GM12892 (cell line): ENCODE data around the gene ELANE.

Experiments
- DNase-seq: peaks from one replicate; pipeline ENCODE4 v3.0.0; 2011; ENCODE audit not compliant: insufficient read length
- FAIRE-seq: peaks from 2 replicates; lab custom pipeline; 2011; peaks lifted over from hg19 to GRCh38; lab: Jason Lieb, UNC
- POLR2A ChIP-seq: IDR thresholded peaks from 2 replicates; pipeline ENCODE4 v1.6.1; 2011; ENCODE audit warnings: low read depth, low read length, control low read depth
- POLR2AphosphoS5 ChIP-seq: IDR thresholded peaks from 2 replicates; pipeline ENCODE4 v1.6.1; 2011; ENCODE audit warnings: low read depth, low read length, control low read depth
- TAF1 ChIP-seq: IDR thresholded peaks from 2 replicates; pipeline ENCODE4 v1.6.1; 2011; ENCODE audit warnings: low read depth, mild to moderate bottlenecking, control low read depth, low read length, borderline replicate concordance

ELANE gene

DNA sequence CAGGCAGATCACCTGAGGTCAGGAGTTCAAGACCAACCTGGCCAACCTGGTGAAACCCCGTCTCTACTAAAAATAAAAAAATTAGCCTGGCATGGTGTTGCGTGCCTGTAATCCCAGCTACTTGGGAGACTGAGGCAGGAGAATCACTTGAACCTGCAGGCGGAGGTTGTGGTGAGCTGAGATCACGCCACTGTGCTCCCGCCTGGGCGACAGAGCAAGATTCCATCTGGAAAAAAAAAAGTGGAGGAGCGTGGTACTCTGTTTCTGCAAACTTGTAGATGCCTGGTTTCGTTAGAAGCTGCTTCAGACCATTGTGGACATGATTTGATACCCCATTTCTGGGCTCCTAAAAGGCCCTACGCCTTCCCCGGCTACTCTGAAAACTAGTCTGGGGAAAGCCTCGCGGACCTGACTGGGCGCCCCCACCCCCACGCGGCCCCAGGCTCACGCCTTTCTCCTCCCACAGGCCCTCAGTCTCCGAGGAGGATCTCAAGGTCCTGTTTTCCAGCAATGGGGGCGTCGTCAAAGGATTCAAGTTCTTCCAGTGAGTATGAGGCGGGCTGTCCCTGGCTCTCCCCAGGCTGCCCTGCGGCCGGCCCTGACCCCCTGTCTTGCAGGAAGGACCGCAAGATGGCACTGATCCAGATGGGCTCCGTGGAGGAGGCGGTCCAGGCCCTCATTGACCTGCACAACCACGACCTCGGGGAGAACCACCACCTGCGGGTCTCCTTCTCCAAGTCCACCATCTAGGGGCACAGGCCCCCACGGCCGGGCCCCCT is 41.8 kb upstream of the ELANE start:
- TF ChIP-seq TAF1 (no peak), POLR2AphosphoS5 (no peak; the same call in 1 of the 2 replicates), POLR2A (no peak; the same call in 1 of the 2 replicates)
- no peak for FAIRE-seq
- DNase-seq = no peak

DNA sequence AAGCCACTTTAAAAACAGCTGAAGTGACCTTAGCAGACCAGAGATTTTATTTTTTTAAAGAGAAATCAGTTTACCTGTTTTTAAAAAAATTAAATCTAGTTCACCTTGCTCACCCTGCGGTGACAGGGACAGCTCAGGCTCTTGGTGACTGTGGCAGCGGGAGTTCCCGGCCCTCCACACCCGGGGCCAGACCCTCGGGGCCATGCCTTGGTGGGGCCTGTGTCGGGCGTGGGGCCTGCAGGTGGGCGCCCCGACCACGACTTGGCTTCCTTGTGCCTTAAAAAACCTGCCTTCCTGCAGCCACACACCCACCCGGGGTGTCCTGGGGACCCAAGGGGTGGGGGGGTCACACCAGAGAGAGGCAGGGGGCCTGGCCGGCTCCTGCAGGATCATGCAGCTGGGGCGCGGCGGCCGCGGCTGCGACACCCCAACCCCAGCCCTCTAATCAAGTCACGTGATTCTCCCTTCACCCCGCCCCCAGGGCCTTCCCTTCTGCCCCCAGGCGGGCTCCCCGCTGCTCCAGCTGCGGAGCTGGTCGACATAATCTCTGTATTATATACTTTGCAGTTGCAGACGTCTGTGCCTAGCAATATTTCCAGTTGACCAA is 41.1 kb upstream of the ELANE start:
- DNase-seq (no peak), FAIRE-seq (no peak)
- TF ChIP-seq POLR2A (0 out of 2 replicates have a peak, but pooled peaks have one; percentile 26), POLR2AphosphoS5 (no peak; the same call in 1 of the 2 replicates)

DNA sequence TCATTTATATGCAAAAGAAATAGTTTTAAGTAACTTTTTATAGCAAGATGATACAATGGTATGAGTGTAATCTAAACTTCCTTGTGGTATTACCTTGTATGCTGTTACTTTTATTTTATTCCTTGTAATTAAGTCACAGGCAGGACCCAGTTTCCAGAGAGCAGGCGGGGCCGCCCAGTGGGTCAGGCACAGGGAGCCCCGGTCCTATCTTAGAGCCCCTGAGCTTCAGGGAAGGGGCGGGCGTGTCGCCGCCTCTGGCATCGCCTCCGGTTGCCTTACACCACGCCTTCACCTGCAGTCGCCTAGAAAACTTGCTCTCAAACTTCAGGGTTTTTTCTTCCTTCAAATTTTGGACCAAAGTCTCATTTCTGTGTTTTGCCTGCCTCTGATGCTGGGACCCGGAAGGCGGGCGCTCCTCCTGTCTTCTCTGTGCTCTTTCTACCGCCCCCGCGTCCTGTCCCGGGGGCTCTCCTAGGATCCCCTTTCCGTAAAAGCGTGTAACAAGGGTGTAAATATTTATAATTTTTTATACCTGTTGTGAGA is 40.5 kb upstream of the ELANE start:
- no peak for DNase-seq
- TF ChIP-seq POLR2A (peak; percentile 12; the same call in 1 of the 2 replicates), TAF1 (no peak)
- no peak for FAIRE-seq

DNA sequence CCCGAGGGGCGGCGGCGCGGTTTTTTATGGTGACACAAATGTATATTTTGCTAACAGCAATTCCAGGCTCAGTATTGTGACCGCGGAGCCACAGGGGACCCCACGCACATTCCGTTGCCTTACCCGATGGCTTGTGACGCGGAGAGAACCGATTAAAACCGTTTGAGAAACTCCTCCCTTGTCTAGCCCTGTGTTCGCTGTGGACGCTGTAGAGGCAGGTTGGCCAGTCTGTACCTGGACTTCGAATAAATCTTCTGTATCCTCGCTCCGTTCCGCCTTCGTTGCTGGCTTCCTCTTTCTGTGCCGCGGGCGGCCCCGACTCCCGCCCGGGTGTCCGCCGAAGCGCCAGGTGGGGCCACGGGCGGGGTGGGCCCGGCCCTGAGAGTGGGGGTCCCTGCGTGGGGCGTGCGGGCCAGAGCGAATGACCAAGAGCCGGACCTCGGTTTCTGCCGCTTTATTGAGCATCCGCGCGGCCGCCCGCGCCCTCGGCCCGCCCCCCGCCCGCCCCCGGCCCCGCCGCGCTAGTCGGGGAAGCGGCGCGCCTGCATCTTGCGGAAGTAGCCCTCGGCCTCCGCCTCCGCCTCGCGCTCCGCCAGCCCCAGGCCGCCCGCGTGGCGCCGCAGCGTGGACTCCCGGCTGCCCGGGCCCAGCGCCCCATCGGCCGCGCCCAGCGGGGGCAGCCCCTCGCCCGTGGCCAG is 39.9 kb upstream of the ELANE start:
- no peak for FAIRE-seq

DNA sequence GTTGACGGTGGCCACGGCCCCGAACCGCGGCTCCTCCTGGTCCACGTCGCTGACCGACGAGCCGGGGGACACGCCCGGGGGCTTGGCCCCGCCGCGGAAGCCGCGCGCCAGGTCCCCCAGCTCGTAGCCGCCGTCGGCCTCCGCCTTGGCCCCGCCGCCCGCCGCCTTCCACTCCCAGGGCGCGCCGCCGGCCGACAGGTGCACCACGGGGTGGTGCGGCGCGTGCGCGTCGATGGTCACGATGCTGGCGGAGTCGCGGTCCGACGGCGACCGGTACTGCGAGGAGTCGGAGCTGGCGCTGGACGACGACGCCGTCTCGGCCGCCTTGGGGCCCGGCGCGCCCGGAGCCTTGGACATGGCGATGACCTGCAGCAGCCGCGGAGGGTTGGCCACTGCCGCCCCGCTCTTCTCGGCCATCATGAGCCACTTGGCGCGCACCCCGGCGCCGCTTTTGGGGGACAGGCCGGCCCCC is 39.3 kb upstream of the ELANE start:
- TF ChIP-seq POLR2A = 0 out of 2 replicates have a peak, but pooled peaks have one; percentile 7
- TF ChIP-seq TAF1 = no peak
- peak; percentile 76; the same call in 1 of the 2 replicates for TF ChIP-seq POLR2AphosphoS5
- no peak for FAIRE-seq
- no peak for DNase-seq

More for the DNA sequence above, 39.9 kb upstream of the ELANE start:
- no peak for DNase-seq
- no peak for TF ChIP-seq TAF1
- TF ChIP-seq POLR2A = peak; percentile 52; the same call in 1 of the 2 replicates
- TF ChIP-seq POLR2AphosphoS5 = peak; percentile 77

DNA sequence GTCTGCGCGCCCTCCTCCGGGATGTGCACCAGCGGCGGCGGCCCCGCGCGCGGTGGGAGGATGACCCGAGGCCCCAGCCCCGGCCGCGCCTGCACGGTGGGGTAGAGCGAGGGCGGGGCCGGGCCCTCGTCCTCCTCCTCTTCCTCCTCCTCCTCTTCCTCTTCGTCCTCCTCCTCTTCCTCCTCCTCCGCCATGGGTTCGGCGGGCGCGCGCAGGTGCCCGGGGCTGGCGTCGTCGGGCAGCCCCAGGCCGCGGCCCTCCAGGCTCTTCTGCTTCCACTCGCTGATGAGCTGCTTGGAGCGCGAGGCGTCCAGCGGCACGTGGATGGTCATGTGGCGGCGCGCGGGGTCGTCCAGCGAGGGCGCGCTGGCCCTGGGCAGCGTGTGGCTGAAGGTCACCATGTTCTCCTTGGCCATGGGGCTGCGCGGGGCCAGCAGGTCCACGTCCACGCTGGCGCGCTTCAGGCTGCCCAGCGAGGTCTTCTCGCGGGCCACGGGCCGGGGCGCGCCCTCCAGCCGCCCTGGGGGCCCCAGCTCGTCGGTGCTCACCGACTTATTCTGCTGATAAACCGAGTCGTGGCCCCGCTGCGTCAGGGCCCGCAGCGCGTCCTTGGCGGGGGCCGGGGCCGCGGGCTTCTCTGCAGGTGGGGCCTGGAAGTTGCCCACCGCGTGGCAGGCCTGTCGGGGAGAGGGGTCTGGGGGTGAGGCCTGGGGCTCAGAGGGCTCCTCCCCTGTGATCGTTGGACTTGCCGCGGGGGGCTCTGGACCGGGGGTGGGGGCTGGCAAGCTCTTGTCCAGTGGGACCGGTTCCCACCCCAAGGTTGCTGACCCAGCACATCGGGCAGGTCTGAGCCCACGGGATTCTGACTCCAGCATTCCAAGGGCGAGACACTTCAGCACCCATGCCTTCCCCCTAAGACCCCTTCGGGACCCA is 38.6 kb upstream of the ELANE start:
- DNase-seq = peak; percentile 26
- TF ChIP-seq TAF1 (no peak), POLR2AphosphoS5 (peak; percentile 73), POLR2A (no peak; the same call in none of the 2 replicates)
- FAIRE-seq = no peak

DNA sequence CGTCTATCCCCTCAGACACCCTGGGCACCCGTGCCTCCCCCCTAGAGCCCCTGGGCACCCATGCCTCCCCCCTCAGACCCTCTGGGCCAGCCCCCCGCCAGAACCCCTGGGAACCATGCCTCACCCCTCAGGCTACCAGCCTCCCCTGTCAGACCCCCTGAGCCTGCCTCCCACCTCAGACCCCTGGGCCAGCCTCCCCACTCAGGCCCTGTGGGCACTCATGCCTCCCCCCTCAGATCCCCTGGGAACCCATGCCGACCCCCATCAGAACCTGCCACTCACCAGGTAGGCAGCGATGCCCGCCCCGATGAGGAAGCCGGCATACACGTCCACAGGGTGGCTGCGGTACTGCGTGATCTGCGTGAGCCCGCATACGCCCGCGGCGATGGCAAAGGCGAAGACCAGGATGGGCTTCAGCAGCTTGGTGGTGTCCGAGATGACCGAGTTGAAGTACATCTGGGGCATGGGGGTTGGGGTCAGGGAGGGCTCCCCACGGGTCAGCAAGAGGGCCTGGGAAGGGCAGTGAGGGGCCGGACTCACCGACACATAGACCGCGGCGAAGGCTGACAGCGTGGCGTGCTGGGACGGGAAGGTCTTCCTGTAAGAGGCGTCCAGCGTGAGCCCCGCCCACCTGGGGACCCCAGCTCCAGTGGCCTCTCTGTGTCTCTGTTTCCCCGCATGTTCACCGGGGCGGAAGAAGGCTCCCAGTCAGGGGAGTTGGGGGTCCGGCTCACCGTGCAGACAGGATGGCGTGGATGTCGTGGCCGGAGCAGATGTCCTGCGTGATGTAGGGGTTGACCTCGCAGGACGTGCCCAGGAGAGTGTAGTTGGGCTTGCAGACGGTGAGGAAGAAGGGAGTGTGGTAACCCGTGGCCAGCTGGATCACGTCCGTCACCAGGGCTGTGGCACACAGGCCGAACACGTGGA is 37.7 kb upstream of the ELANE start:
- DNase-seq (no peak), FAIRE-seq (no peak)
- TF ChIP-seq POLR2A = peak; percentile 79
- TF ChIP-seq POLR2AphosphoS5 = peak; percentile 83
- TF ChIP-seq TAF1 = no peak

DNA sequence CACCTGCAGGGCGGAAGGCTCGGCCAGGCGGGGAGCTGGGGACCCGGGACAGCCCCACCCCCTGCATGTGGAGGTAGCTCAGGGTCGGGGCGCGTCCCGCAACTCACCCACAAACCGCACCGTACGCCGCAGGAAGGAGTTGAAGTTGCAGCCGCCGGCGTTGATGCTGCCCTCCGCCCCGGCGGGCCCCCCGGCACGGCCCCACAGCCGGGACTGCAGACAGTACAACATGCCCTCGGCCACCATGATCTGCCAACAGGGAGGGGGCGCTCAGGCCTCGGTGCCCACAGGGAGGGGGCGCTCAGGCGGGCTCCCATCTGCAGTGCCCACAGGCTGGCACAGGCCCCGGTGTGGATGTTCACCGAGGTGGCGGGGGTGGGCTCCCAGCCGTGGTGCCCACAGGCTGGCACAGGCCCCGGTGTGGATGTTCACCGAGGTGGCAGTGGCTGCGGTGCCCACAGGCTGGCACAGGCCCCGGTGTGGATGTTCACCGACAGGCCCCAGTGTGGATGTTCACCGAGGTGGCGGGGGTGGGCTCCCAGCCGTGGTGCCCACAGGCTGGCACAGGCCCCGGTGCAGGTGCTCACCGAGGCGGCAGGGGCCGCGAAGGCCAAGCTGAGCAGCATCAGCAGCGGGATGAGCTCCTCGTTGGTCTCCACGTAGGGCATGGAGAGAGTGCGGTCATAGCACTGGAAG is 36.9 kb upstream of the ELANE start:
- FAIRE-seq = no peak
- TF ChIP-seq TAF1 (no peak), POLR2AphosphoS5 (peak; percentile 8; the same call in 1 of the 2 replicates), POLR2A (peak; percentile 18; the same call in 1 of the 2 replicates)
- DNase-seq = no peak
